ENCODE data around the gene USP3.

The USP3 gene

GRCh38 chr15:63539998-63540397 lies 35.6 kb downstream of the USP3 start:
- DNase-seq (ENCODE audit: low read depth in 2 of 2) = no peak

- DNase-seq (ENCODE audit: low read depth in 2 of 2) = no peak
Measured at GRCh38 chr15:63540449-63540848, 36.1 kb downstream of the USP3 start.

GRCh38 chr15:63544258-63545026 lies 40.0 kb downstream of the USP3 start:
- no peak for DNase-seq (ENCODE audit: low read depth in 2 of 2)

GRCh38 chr15:63545520-63545919 lies 41.1 kb downstream of the USP3 start:
- no peak for DNase-seq (ENCODE audit: low read depth in 2 of 2)

GRCh38 chr15:63551400-63551799 lies 47.0 kb downstream of the USP3 start:
- DNase-seq (ENCODE audit: low read depth in 2 of 2) = no peak

GRCh38 chr15:63553388-63553791 lies 49.0 kb downstream of the USP3 start:
- DNase-seq (ENCODE audit: low read depth in 2 of 2) = peak; percentile 94

- DNase-seq (ENCODE audit: low read depth in 2 of 2) = no peak
Measured at GRCh38 chr15:63554337-63554927, 50.0 kb downstream of the USP3 start.

- no peak for DNase-seq (ENCODE audit: low read depth in 2 of 2)
Measured at GRCh38 chr15:63555507-63555906, 51.1 kb downstream of the USP3 start.

- no peak for DNase-seq (ENCODE audit: low read depth in 2 of 2)
Measured at GRCh38 chr15:63556246-63556645, 51.9 kb downstream of the USP3 start.

GRCh38 chr15:63556736-63557135 lies 52.3 kb downstream of the USP3 start:
- no peak for DNase-seq (ENCODE audit: low read depth in 2 of 2)

GRCh38 chr15:63559753-63560152 lies 55.4 kb downstream of the USP3 start:
- DNase-seq (ENCODE audit: low read depth in 2 of 2) = no peak

GRCh38 chr15:63560741-63561448 lies 56.5 kb downstream of the USP3 start:
- DNase-seq (ENCODE audit: low read depth in 2 of 2) = no peak

GRCh38 chr15:63564093-63564492 lies 59.7 kb downstream of the USP3 start:
- DNase-seq (ENCODE audit: low read depth in 2 of 2) = no peak

- DNase-seq (ENCODE audit: low read depth in 2 of 2) = no peak
Measured at GRCh38 chr15:63565536-63566186, 61.3 kb downstream of the USP3 start.

- no peak for DNase-seq (ENCODE audit: low read depth in 2 of 2)
Measured at GRCh38 chr15:63572749-63573464, 68.5 kb downstream of the USP3 start.

- DNase-seq (ENCODE audit: low read depth in 2 of 2) = no peak
Measured at GRCh38 chr15:63573533-63573932, 69.1 kb downstream of the USP3 start.

- DNase-seq (ENCODE audit: low read depth in 2 of 2) = no peak
Measured at GRCh38 chr15:63575312-63575711, 70.9 kb downstream of the USP3 start.

GRCh38 chr15:63576441-63576840 lies 72.0 kb downstream of the USP3 start:
- DNase-seq (ENCODE audit: low read depth in 2 of 2) = no peak

- no peak for DNase-seq (ENCODE audit: low read depth in 2 of 2)
Measured at GRCh38 chr15:63582179-63582578, 77.8 kb downstream of the USP3 start.

- peak; percentile 36 to 39 for DNase-seq (ENCODE audit: low read depth in 2 of 2)
Measured at GRCh38 chr15:63582718-63583426, 78.5 kb downstream of the USP3 start.

- DNase-seq (ENCODE audit: low read depth in 2 of 2) = no peak
Measured at GRCh38 chr15:63586790-63587189, 82.4 kb downstream of the USP3 start.
